Prostate gland (tissue), 2 donors: ENCODE measurements around the gene INO80E.

ENCODE experiments used
- CTCF ChIP-seq, 4 experiments: fragments of 200-600 bp in 2 of 4; fragments of 450-650 bp in 2 of 4; sonication (generic) in 2 of 4; IDR thresholded peaks; 1 replicate in 3 of 4; 2 replicates in 1 of 4; pipeline ENCODE4 v1.5.1; 2016 to 2019; ENCODE audit warnings: antibody characterized with exemption in 4 of 4, mild to moderate bottlenecking in 2 of 4, moderate library complexity in 2 of 4
- POLR2A ChIP-seq: fragments of 450-650 bp; IDR thresholded peaks from one replicate; pipeline ENCODE4 v1.6.1; 2016; ENCODE audit warnings: antibody characterized with exemption, mild to moderate bottlenecking

- no peak for TF ChIP-seq CTCF (IDR thresholded peaks at IDR 0.05)
- TF ChIP-seq POLR2A, result no peak
Measured at GRCh38 chr16:29978564-29979270, 17.3 kb upstream of the INO80E start.
